NCI-H524 (cell line): ENCODE measurements around the gene DISP3.

Experiments used
- DNase-seq, 2 experiments: peaks; one replicate each; lab custom pipeline; 2025; lab: John Stamatoyannopoulos, UW

Gene DISP3

GRCh38 chr1:11528611-11529261 is 49.8 kb downstream of the DISP3 start:
- DNase-seq = no peak

GRCh38 chr1:11529330-11529729 is 50.4 kb downstream of the DISP3 start:
- DNase-seq = no peak

- no peak for DNase-seq
Observed at GRCh38 chr1:11529763-11530730, 51.1 kb downstream of the DISP3 start.

GRCh38 chr1:11530731-11531311 is 51.9 kb downstream of the DISP3 start:
- no peak for DNase-seq

- DNase-seq = no peak
Observed at GRCh38 chr1:11531314-11531870, 52.4 kb downstream of the DISP3 start.

- DNase-seq = no peak
Observed at GRCh38 chr1:11531943-11532342, 53.0 kb downstream of the DISP3 start.

GRCh38 chr1:11533790-11534787 is 55.1 kb downstream of the DISP3 start:
- DNase-seq = no peak

- DNase-seq = no peak
Observed at GRCh38 chr1:11534846-11535245, 55.9 kb downstream of the DISP3 start.

GRCh38 chr1:11535316-11535715 is 56.4 kb downstream of the DISP3 start:
- DNase-seq = no peak

- DNase-seq = no peak
Observed at GRCh38 chr1:11535761-11536572, 57.0 kb downstream of the DISP3 start.

GRCh38 chr1:11536573-11537379 is 57.8 kb downstream of the DISP3 start:
- no peak for DNase-seq

- DNase-seq = no peak
Observed at GRCh38 chr1:11537380-11537764, 58.4 kb downstream of the DISP3 start.

GRCh38 chr1:11537854-11538591 is 59.1 kb downstream of the DISP3 start:
- DNase-seq = no peak

GRCh38 chr1:11538886-11539285 is 59.9 kb downstream of the DISP3 start:
- DNase-seq = no peak

- no peak for DNase-seq
Observed at GRCh38 chr1:11539850-11540772, 61.2 kb downstream of the DISP3 start.

GRCh38 chr1:11540773-11541160 is 61.8 kb downstream of the DISP3 start:
- DNase-seq = no peak

- no peak for DNase-seq
Observed at GRCh38 chr1:11541236-11541635, 62.3 kb downstream of the DISP3 start.

GRCh38 chr1:11541956-11542355 is 63.0 kb downstream of the DISP3 start:
- no peak for DNase-seq
